K562 (cell line): ENCODE measurements around the gene SLX9. TPM values are rescaled to one million over a fixed set of nuclear protein-coding genes. Genes with fewer than 3 reads are reported as not detected.
A peak's percentile ranks its signal among the peaks of the same experiment; 100 is the strongest.

Experiments
- ARID4B ChIP-seq: sonication (generic); formaldehyde crosslinking; IDR thresholded peaks from 2 replicates; pipeline ENCODE4 v1.8.0; 2022; ENCODE audit warnings: mild to moderate bottlenecking, missing genetic modification reagents
- CXXC5 ChIP-seq: fragments of 250-450 bp; sonication (Bioruptor Pico); IDR thresholded peaks from 2 replicates; pipeline ENCODE4 v1.8.0; 2022; ENCODE audit warnings: inconsistent platforms, mild to moderate bottlenecking, moderate library complexity
- ELF1 ChIP-seq: fragments of 200-800 bp; sonication (Bioruptor generic); IDR thresholded peaks from 2 replicates; pipeline ENCODE4 v1.6.1; 2016; ENCODE audit warnings: missing genetic modification characterization, missing compliant biosample characterization
- KDM2B ChIP-seq: fragments of 250-450 bp; sonication (Bioruptor Pico); IDR thresholded peaks from 2 replicates; pipeline ENCODE4 v1.8.0; 2021; ENCODE audit warnings: mild to moderate bottlenecking, moderate library complexity
- MAZ ChIP-seq, 2 experiments: fragments of 450-650 bp in 1 of 2; sonication (generic) in 1 of 2; formaldehyde crosslinking; IDR thresholded peaks in 1 of 2; conservative IDR thresholded peaks in 1 of 2; 2 replicates each; pipeline versions ENCODE4 v1.4.0 to v1.5.0; 2020; ENCODE audit warnings: mild to moderate bottlenecking in 1 of 2, missing genetic modification reagents in 1 of 2
- MTA3 ChIP-seq: fragments of 450-650 bp; formaldehyde crosslinking; IDR thresholded peaks from 2 replicates; pipeline ENCODE4 v1.6.1; 2017; ENCODE audit warnings: mild to moderate bottlenecking, borderline replicate concordance
- PHF8 ChIP-seq: fragments of 200-600 bp; sonication (generic); IDR thresholded peaks from 2 replicates; pipeline ENCODE4 v1.6.1; 2012; ENCODE audit warnings: mixed run types, mild to moderate bottlenecking, inconsistent platforms, low read length, moderate library complexity, borderline replicate concordance
- POLR2G ChIP-seq: fragments of 200-400 bp; formaldehyde crosslinking; IDR thresholded peaks from 2 replicates; pipeline ENCODE4 v1.6.1; 2017; ENCODE audit warnings: low read depth, mild to moderate bottlenecking, antibody characterized with exemption, low read length, moderate library complexity
- RAD21 ChIP-seq, 2 experiments: fragments of 250-450 bp in 1 of 2; fragments of 450-650 bp in 1 of 2; sonication (Bioruptor Pico) in 1 of 2; formaldehyde crosslinking in 1 of 2; IDR thresholded peaks in 1 of 2; conservative IDR thresholded peaks in 1 of 2; 2 replicates each; pipeline versions ENCODE4 v1.4.0 to v1.8.0; 2020 to 2022; ENCODE audit warnings: mild to moderate bottlenecking in 2 of 2, moderate library complexity in 1 of 2
- RB1 ChIP-seq: fragments of 450-650 bp; IDR thresholded peaks from 2 replicates; pipeline ENCODE4 v1.6.1; 2017; ENCODE audit warnings: low read depth, mild to moderate bottlenecking
- RBFOX2 ChIP-seq: fragments of 200-400 bp; formaldehyde crosslinking; IDR thresholded peaks from 2 replicates; pipeline ENCODE4 v1.6.1; 2017; ENCODE audit warnings: low read depth, mild to moderate bottlenecking, low read length, moderate library complexity
- STAG1 ChIP-seq: sonication (generic); formaldehyde crosslinking; IDR thresholded peaks from 2 replicates; pipeline ENCODE4 v1.5.0; 2020; ENCODE audit warnings: missing genetic modification reagents, borderline replicate concordance
- ZBTB17 ChIP-seq: fragments of 450-650 bp; formaldehyde crosslinking; IDR thresholded peaks from 2 replicates; pipeline ENCODE4 v1.4.0; 2020; ENCODE audit warnings: mild to moderate bottlenecking
- ZBTB7A ChIP-seq: IDR thresholded peaks from 2 replicates; pipeline ENCODE4 v1.6.1; 2011; ENCODE audit warnings: low read depth, mild to moderate bottlenecking, low read length, moderate library complexity, borderline replicate concordance; ENCODE audit not compliant: control insufficient read depth
- ZFP30 ChIP-seq: fragments of 250-450 bp; sonication (Bioruptor Pico); IDR thresholded peaks from 2 replicates; pipeline ENCODE4 v1.8.0; 2022; ENCODE audit warnings: moderate library complexity, mild to moderate bottlenecking, inconsistent platforms, borderline replicate concordance
- ZNF3 ChIP-seq: fragments of 250-450 bp; sonication (Bioruptor Pico); IDR thresholded peaks from 2 replicates; pipeline ENCODE4 v1.5.0; 2021; ENCODE audit warnings: mild to moderate bottlenecking, moderate library complexity
- ZNF592 ChIP-seq: fragments of 450-650 bp; IDR thresholded peaks from 2 replicates; pipeline ENCODE4 v1.6.1; 2017; ENCODE audit warnings: antibody characterized with exemption, mild to moderate bottlenecking
- polyA plus RNA-seq, 8 experiments: library from polyadenylated mRNA; depleted of rRNA in 4 of 8; stranded (reverse) in 5 of 8; unstranded in 3 of 8; fragments of >200 nt; fragmentation: Nextera tagmentation in 2 of 8; fragmentation: Illumina TruSeq in 1 of 8; extraction: Ambion mirVana in 2 of 8; extraction: Trizol in 1 of 8; gene quantifications; 2 replicates each; pipeline versions ENCODE4 v1.2.1 to v1.2.3, GENCODE V29; 2011 to 2014; ENCODE audit warnings: inconsistent platforms in 1 of 8, missing spikeins in 1 of 8
- total RNA-seq, 7 experiments: library from RNA; depleted of rRNA in 6 of 7; stranded (reverse); fragments of >200 nt in 6 of 7; fragmentation: Illumina TruSeq in 2 of 7; extraction: Trizol in 2 of 7; gene quantifications; 2 replicates each; pipeline versions ENCODE4 v1.2.1 to v1.2.3, GENCODE V29; 2011 to 2021; ENCODE audit warnings: low replicate concordance in 1 of 7

SLX9 gene
- total and polyA plus RNA-seq, 9 of the 15 experiments (the other 6 are each of a cell fraction or from before 2014, with no cell fraction given) = 1.2 to 75.5 (median 16.5) TPM

- TF ChIP-seq ZBTB17 (0 out of 2 replicates have a peak, but pooled peaks have one; percentile 34), RBFOX2 (0 out of 2 replicates have a peak, but pooled peaks have one; percentile 31), ELF1 (tag) (no peak), MAZ (CRISPR knock-in tag; conservative IDR thresholded peaks at IDR 0.05 in 1 of 2, IDR thresholded peaks at IDR 0.05 in 1 of 2) (peak; percentile 55 to 77; a peak in 3 of 4 replicates), PHF8 (peak; percentile 36; the same call in 1 of the 2 replicates), RAD21 (CRISPR knock-in tag; conservative IDR thresholded peaks at IDR 0.05 in 1 of 2, IDR thresholded peaks at IDR 0.05 in 1 of 2) (peak; percentile 83 to 84), ZNF3 (no peak), STAG1 (peak; percentile 86), CXXC5 (CRISPR knock-in tag) (peak; percentile 62), ARID4B (CRISPR knock-in tag) (0 out of 2 replicates have a peak, but pooled peaks have one; percentile 22), ZBTB7A (peak; percentile 91), KDM2B (CRISPR knock-in tag) (peak; percentile 72; the same call in 1 of the 2 replicates), RB1 (peak; percentile 67; the same call in 1 of the 2 replicates), ZFP30 (no peak), POLR2G (peak; percentile 55), ZNF592 (no peak), MTA3 (peak; percentile 31; the same call in 1 of the 2 replicates)
Observed at GRCh38 chr21:44932408-44933181, 7.2 kb upstream of the SLX9 start (continued).
